Glutamatergic neuron (in vitro differentiated cells): ENCODE measurements around the gene FAM110D. TPM values are rescaled to one million over a fixed set of nuclear protein-coding genes. Genes with fewer than 3 reads are reported as not detected.

Experiments
- DNase-seq: peaks from one replicate; pipeline ENCODE4 v3.0.0; 2022
- H3K27ac Mint-ChIP-seq: one replicate; pipeline ENCODE4 v1.8.0; 2020; ENCODE audit warnings: mild to moderate bottlenecking, mixed read lengths, inconsistent platforms; ENCODE audit not compliant: unreplicated experiment
- H3K27me3 Mint-ChIP-seq: one replicate; pipeline ENCODE4 v1.8.0; 2020; ENCODE audit warnings: mild to moderate bottlenecking, moderate library complexity, mixed read lengths, inconsistent platforms; ENCODE audit not compliant: unreplicated experiment
- H3K36me3 Mint-ChIP-seq: one replicate; pipeline ENCODE4 v1.8.0; 2020; ENCODE audit warnings: mild to moderate bottlenecking, mixed read lengths, inconsistent platforms; ENCODE audit not compliant: unreplicated experiment
- H3K4me1 Mint-ChIP-seq: one replicate; pipeline ENCODE4 v1.8.0; 2020; ENCODE audit warnings: mild to moderate bottlenecking, low read depth, mixed read lengths, inconsistent platforms; ENCODE audit not compliant: unreplicated experiment
- H3K4me3 Mint-ChIP-seq: one replicate; pipeline ENCODE4 v1.8.0; 2020; ENCODE audit warnings: mild to moderate bottlenecking, mixed read lengths, inconsistent platforms; ENCODE audit not compliant: unreplicated experiment
- H3K9me3 Mint-ChIP-seq: one replicate; pipeline ENCODE4 v1.8.0; 2020; ENCODE audit warnings: mild to moderate bottlenecking, moderate library complexity, mixed read lengths, inconsistent platforms; ENCODE audit not compliant: unreplicated experiment
- total RNA-seq: library from RNA; stranded (reverse); fragmentation: NEBNext Ultra II Directional; extraction: Animal tissue kit (Norgen Biotek cat#: 25700); gene quantifications from one replicate; pipeline ENCODE4 v1.2.1, GENCODE V29; 2021; ENCODE audit not compliant: unreplicated experiment
- TF ChIP-seq, protein P1 (sequence below): fragments of 200-600 bp; sonication (generic); IDR thresholded peaks from one replicate; pipeline ENCODE4 v1.5.0; 2021; ENCODE audit not compliant: partially characterized antibody, unreplicated experiment

FAM110D gene
- total RNA-seq, 1 donor from 2014 or later: 0.25 TPM

DNA sequence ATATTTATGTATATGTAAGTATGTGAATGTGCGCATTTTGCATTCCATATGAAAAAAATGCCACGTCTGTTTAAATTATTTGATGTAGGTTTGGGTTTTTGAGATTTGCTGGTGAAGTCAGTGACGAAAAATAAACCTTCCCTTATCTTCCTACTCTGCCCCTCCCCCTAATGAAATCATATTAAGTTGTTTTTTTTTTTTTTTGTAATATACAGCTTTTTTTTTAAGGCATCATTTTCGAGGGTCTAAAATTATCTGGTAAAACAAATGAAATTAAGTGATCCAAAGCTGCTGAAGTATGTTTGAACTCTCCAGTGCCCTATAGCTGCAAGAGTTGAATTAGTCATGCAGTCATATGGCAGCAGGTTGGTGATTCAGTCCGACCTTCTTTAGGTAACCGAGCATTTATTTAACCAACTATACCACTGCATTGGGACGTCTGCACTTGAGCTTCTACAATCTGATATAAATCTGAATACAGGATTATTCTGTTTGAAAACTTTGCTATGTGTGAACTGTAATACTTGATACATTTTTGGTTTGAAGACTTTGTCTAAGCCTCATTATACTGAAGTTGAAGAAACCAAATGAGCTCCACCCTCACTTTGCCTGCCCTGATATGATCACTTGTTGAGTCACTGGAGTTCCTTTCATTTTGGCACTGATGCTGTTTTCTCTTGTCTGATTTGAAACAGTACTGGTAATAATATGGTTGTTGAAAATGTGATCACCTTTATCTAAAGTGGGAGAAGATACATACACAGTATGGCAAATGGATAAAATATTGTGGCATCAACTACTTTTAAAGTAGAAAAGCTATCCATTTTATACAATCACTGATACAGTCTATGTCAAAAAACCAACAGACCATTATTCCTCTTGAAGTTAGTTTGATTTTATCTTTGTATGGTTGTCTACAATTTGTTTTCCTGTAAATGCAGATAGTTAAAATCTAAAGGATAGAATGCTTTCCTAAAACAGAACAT lies 35.6 kb upstream of the FAM110D start:
- DNase-seq: no peak
- no peaks in the 10 kb centered on the region for H3K9me3 Mint-ChIP-seq
- H3K36me3 Mint-ChIP-seq: no peaks in the 10 kb centered on the region
- TF ChIP-seq, protein P1, sequence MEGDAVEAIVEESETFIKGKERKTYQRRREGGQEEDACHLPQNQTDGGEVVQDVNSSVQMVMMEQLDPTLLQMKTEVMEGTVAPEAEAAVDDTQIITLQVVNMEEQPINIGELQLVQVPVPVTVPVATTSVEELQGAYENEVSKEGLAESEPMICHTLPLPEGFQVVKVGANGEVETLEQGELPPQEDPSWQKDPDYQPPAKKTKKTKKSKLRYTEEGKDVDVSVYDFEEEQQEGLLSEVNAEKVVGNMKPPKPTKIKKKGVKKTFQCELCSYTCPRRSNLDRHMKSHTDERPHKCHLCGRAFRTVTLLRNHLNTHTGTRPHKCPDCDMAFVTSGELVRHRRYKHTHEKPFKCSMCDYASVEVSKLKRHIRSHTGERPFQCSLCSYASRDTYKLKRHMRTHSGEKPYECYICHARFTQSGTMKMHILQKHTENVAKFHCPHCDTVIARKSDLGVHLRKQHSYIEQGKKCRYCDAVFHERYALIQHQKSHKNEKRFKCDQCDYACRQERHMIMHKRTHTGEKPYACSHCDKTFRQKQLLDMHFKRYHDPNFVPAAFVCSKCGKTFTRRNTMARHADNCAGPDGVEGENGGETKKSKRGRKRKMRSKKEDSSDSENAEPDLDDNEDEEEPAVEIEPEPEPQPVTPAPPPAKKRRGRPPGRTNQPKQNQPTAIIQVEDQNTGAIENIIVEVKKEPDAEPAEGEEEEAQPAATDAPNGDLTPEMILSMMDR: no peak
- no peak overlapping the region for H3K27ac Mint-ChIP-seq
- H3K4me3 Mint-ChIP-seq: no peak overlapping the region
- H3K27me3 Mint-ChIP-seq: no peaks in the 10 kb centered on the region
- H3K4me1 Mint-ChIP-seq: peaks cover 4% of the 10 kb centered on the region

DNA sequence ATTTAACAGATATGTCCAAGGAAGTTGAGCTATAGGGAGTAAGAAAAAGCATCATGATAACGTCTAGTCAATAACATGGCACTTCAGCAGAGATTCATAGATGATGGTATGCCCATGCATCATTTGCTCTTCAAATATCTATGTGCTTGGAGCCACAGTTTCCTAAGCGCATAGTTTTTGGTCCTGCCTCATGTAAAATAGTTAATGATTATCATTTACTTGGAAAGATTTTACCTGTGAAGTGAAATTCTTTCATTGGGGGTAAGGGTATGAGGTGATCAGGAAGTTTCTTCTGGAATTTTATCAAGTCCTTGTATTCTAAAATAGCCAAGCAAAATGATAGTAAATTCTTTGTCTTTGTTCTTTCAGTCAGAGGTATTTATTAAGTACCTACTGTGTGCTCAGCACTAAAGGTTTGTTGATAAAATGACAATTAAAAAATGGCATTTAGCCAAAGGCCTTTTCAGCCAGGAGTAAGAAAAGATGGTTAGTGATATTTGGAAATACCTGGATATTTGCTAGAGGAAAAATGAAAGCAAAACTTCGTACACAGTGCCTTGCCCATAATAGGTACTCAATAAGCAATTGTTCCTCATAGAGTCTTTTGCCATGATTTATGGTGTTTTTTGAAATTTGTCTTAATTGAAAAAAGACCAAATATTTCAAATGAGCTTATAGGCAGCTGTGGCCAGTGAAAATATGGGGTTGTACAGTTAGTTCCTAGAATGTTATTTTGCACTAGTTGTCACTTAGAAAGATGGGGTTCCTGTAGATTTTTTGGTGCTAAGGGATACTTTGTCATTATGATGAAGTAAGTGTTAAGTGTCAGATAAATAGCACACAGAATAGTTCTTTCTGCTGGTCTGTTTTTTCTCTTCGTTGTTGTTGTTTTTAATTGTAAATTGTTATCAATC lies 34.2 kb upstream of the FAM110D start:
- TF ChIP-seq, protein P1: no peak
- peaks cover 6% of the 10 kb centered on the region for H3K4me1 Mint-ChIP-seq
- H3K27me3 Mint-ChIP-seq: no peaks in the 10 kb centered on the region
- no peaks in the 10 kb centered on the region for H3K36me3 Mint-ChIP-seq
- no peak for DNase-seq
- no peak overlapping the region for H3K27ac Mint-ChIP-seq
- no peaks in the 10 kb centered on the region for H3K9me3 Mint-ChIP-seq
- H3K4me3 Mint-ChIP-seq: no peak overlapping the region

DNA sequence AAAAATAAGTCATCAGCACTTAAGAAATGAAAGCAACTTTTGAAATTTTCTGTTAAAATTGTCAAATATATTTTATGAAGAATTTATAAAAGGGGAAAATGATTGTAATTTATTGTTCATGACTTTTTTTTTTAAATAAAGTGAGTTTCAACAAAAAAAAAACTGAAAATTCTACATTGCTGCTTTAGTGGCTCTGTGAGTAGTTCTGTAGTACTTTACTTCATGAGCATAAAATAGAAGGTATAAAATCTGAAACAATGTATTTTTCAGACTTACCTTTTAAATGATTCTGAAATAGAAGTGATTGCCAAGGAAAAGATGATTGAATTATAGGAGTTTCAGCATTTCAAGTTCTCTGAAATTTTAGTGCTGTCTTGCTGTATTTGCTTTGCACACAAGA lies 33.5 kb upstream of the FAM110D start:
- Mint-ChIP-seq H3K27me3 (no peaks in the 10 kb centered on the region), H3K4me3 (no peak overlapping the region), H3K36me3 (no peaks in the 10 kb centered on the region), H3K9me3 (no peaks in the 10 kb centered on the region), H3K4me1 (peaks cover 6% of the 10 kb centered on the region), H3K27ac (no peak overlapping the region)
- DNase-seq: no peak
- TF ChIP-seq, protein P1: no peak

DNA sequence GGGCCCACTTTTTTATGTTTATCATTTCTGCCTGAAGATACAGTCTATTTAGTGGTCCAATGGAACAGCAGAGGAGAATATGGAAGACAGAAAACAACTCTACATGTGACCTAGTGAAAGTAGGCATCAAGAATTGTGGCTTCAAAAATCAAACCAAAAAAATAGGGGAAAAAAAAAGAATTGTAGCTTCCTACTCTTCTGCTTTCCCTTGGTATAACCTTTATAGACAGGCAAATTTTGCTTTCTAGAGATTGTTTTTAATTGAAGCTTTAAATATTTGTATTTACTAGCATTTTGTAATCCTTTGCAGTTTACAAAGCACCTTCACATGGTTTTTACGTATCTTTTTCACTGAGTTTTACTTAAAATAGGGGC lies 32.9 kb upstream of the FAM110D start:
- no peaks in the 10 kb centered on the region for H3K27me3 Mint-ChIP-seq
- H3K36me3 Mint-ChIP-seq: no peaks in the 10 kb centered on the region
- peaks cover 6% of the 10 kb centered on the region for H3K4me1 Mint-ChIP-seq
- no peak overlapping the region for H3K27ac Mint-ChIP-seq
- H3K9me3 Mint-ChIP-seq: no peaks in the 10 kb centered on the region
- TF ChIP-seq, protein P1: no peak
- no peak overlapping the region for H3K4me3 Mint-ChIP-seq
- no peak for DNase-seq
